ENCODE measurements around the gene SNRPD3. TPM values are rescaled to one million over a fixed set of nuclear protein-coding genes. Genes with fewer than 3 reads are reported as not detected.

Gene SNRPD3
- total and polyA plus RNA-seq, 2 donors (not counting 3 experiments of a cell fraction or from before 2014, with no cell fraction given) = 121 to 253 TPM

- peak overlapping the region; percentile 54 to 69 (median 60) for H3K4me3 ChIP-seq (replicated peaks in 1 of 3; ENCODE audit: insufficient read depth in 1 of 3, low read depth in 1 of 3, low read length in 3 of 3)
- H2AFZ ChIP-seq (ENCODE audit: low read depth, low read length) = peak overlapping the region; percentile 95
- no peaks in the 10 kb centered on the region for H3K79me2 ChIP-seq (ENCODE audit: control insufficient read depth, insufficient read depth, low read length)
- no peaks in the 10 kb centered on the region for H3K27me3 ChIP-seq (ENCODE audit: control insufficient read depth in 2 of 2, insufficient read depth in 2 of 2, low read length in 2 of 2)
- no peaks in the 10 kb centered on the region for H3K9me3 ChIP-seq (replicated peaks; ENCODE audit: control insufficient read depth, insufficient read depth, low read length)
- peak overlapping the region; percentile 85 for H3K4me2 ChIP-seq (ENCODE audit: insufficient read depth, low read length)
- TF ChIP-seq, protein P1, sequence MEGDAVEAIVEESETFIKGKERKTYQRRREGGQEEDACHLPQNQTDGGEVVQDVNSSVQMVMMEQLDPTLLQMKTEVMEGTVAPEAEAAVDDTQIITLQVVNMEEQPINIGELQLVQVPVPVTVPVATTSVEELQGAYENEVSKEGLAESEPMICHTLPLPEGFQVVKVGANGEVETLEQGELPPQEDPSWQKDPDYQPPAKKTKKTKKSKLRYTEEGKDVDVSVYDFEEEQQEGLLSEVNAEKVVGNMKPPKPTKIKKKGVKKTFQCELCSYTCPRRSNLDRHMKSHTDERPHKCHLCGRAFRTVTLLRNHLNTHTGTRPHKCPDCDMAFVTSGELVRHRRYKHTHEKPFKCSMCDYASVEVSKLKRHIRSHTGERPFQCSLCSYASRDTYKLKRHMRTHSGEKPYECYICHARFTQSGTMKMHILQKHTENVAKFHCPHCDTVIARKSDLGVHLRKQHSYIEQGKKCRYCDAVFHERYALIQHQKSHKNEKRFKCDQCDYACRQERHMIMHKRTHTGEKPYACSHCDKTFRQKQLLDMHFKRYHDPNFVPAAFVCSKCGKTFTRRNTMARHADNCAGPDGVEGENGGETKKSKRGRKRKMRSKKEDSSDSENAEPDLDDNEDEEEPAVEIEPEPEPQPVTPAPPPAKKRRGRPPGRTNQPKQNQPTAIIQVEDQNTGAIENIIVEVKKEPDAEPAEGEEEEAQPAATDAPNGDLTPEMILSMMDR (IDR thresholded peaks at IDR 0.05; ENCODE audit: extremely low read depth in 1 of 2, insufficient read depth in 1 of 2, low read depth in 1 of 2, low read length in 2 of 2) = no peak
- TF ChIP-seq EZH2 (IDR thresholded peaks at IDR 0.05; ENCODE audit: borderline replicate concordance, low read depth, low read length, severe bottlenecking) (no peak), POLR2AphosphoS5 (IDR thresholded peaks at IDR 0.05; ENCODE audit: insufficient read depth, low read depth, low read length) (no peak), POLR2A (IDR thresholded peaks at IDR 0.05; ENCODE audit: low read depth, low read length) (no peak), MYC (IDR thresholded peaks at IDR 0.05; ENCODE audit: low read depth, low read length) (no peak), JUN (IDR thresholded peaks at IDR 0.05; ENCODE audit: borderline replicate concordance, insufficient read depth, insufficient read length, low read depth) (no peak), GATA2 (IDR thresholded peaks at IDR 0.05; ENCODE audit: insufficient read depth, insufficient read length, low read depth, low read length) (no peak), FOS (IDR thresholded peaks at IDR 0.05; ENCODE audit: borderline replicate concordance, insufficient read depth, low read length) (no peak)
- H4K20me1 ChIP-seq (replicated peaks; ENCODE audit: control insufficient read depth, extremely low read depth, insufficient read depth, low read length) = no peaks in the 10 kb centered on the region
- TSS peak; percentile 19 for BruUV-seq (replicated peaks)
- H3K36me3 ChIP-seq (ENCODE audit: control insufficient read depth in 2 of 2, extremely low read depth in 1 of 2, insufficient read depth in 2 of 2, low read length in 2 of 2) = no peaks in the 10 kb centered on the region
- ChIA-PET CTCF (interaction anchor here (1.6 kb wide), 1 partner anchor 180 kb away, joined by 4 read pairs; no protein-coding TSS in a partner anchor), POLR2A (no interaction called here)
- peak; percentile 8 for DNase-seq (ENCODE audit: low read depth, low spot score)
- dilution Hi-C loops (cut with MboI; ENCODE audit: extremely low pct_ligation_motif_present, low sequenced_read_pairs) (no loop called here), intact Hi-C loops (cut with micrococcal nuclease) (no loop called here)
- no peak overlapping the region for H3K27ac ChIP-seq (ENCODE audit: insufficient read depth, low read depth, low read length)
- H3K4me1 ChIP-seq (ENCODE audit: control insufficient read depth, extremely low read depth, insufficient read depth, low read length) = peaks cover 7% of the 10 kb centered on the region
- H3K9ac ChIP-seq (replicated peaks; ENCODE audit: extremely low read depth, insufficient read depth, low read length) = peak overlapping the region; percentile 79
- no peaks in the 10 kb centered on the region for H3K9me1 ChIP-seq (replicated peaks; ENCODE audit: control insufficient read depth, extremely low read depth, insufficient read depth, low read length)
- FAIRE-seq = no peak
These were observed 36.5 kb downstream of the SNRPD3 start for GRCh38 chr22:24592058-24592850.

Measured in endothelial cell of umbilical vein (primary cell).